Right ventricle myocardium superior (tissue), 1 donor: ENCODE data around the gene PLLP. TPM values are rescaled to one million over a fixed set of nuclear protein-coding genes. Genes with fewer than 3 reads are reported as not detected.

ENCODE experiments used
- total RNA-seq: library from RNA; stranded (reverse); fragmentation: NEBNext Ultra II Directional; extraction: Animal tissue kit (Norgen Biotek cat#: 25700); gene quantifications from one replicate; pipeline ENCODE4 v1.2.1, GENCODE V29; 2021
- donor health status: DM: no; HTN: yes; CAD: no; lungs with severe emphysema.

Gene PLLP
- total RNA-seq, 1 donor from 2014 or later, result 3.2 TPM

Other genes with a start within 250 kb of the PLLP start
- 13.3 TPM for gene CPNE2, start 192.1 kb downstream of the PLLP start, total RNA-seq
- gene PSME3IP1, start 98.6 kb downstream of the PLLP start, total RNA-seq, result 54.8 TPM
- gene RSPRY1, start 98.3 kb downstream of the PLLP start, total RNA-seq, result 13.4 TPM
- gene ARL2BP, start 39.4 kb downstream of the PLLP start, total RNA-seq, result 58.2 TPM
- not detected for gene CCL22, start 74.1 kb upstream of the PLLP start, total RNA-seq
- gene CX3CL1, start 87.8 kb upstream of the PLLP start, total RNA-seq, result 11.6 TPM
- gene CCL17, start 120.1 kb upstream of the PLLP start, total RNA-seq, result not detected
- 41.8 TPM for gene CIAPIN1, start 162.7 kb upstream of the PLLP start, total RNA-seq
- 225 TPM for gene COQ9, start 162.8 kb upstream of the PLLP start, total RNA-seq
- gene POLR2C, start 178.0 kb upstream of the PLLP start, total RNA-seq, result 37.9 TPM
- gene DOK4, start 201.8 kb upstream of the PLLP start, total RNA-seq, result 7.5 TPM